Measurements from ENCODE around the gene ETHE1.

The ETHE1 gene

GRCh38 chr19:43570174-43570791 lies 43.3 kb upstream of the ETHE1 start:
- no peak for DNase-seq (ENCODE audit: low spot score)
- TF ChIP-seq, protein P1, sequence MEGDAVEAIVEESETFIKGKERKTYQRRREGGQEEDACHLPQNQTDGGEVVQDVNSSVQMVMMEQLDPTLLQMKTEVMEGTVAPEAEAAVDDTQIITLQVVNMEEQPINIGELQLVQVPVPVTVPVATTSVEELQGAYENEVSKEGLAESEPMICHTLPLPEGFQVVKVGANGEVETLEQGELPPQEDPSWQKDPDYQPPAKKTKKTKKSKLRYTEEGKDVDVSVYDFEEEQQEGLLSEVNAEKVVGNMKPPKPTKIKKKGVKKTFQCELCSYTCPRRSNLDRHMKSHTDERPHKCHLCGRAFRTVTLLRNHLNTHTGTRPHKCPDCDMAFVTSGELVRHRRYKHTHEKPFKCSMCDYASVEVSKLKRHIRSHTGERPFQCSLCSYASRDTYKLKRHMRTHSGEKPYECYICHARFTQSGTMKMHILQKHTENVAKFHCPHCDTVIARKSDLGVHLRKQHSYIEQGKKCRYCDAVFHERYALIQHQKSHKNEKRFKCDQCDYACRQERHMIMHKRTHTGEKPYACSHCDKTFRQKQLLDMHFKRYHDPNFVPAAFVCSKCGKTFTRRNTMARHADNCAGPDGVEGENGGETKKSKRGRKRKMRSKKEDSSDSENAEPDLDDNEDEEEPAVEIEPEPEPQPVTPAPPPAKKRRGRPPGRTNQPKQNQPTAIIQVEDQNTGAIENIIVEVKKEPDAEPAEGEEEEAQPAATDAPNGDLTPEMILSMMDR (IDR thresholded peaks at IDR 0.05; ENCODE audit: extremely low read depth, missing control alignments), result no peak

GRCh38 chr19:43569657-43570056 lies 42.7 kb upstream of the ETHE1 start:
- DNase-seq (ENCODE audit: low spot score), result no peak
- TF ChIP-seq, protein P1 (IDR thresholded peaks at IDR 0.05; ENCODE audit: extremely low read depth, missing control alignments), result no peak

DNA sequence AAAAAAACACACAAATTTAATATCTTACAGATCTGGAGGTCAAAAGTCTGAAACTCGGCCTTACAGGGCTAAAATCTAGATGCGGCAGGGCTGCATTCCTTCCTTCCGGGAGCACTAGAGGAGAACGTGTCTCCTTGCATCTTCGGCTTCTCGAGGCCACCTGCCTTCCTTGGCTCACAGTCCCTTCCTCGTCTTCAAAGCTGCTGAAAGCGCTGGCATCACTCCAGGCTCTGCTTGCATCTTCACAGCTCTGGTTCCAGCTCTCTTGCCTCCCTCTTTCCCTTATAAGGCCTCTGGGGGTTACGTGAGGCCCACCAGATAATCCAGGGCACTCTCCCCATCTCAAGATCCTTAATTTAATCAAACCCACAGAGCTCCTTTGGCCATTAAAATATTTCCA lies 37.8 kb upstream of the ETHE1 start:
- no peak for DNase-seq (ENCODE audit: low spot score)
- TF ChIP-seq, protein P1 (IDR thresholded peaks at IDR 0.05; ENCODE audit: extremely low read depth, missing control alignments), result no peak

GRCh38 chr19:43563816-43564457 lies 36.9 kb upstream of the ETHE1 start:
- TF ChIP-seq, protein P1 (IDR thresholded peaks at IDR 0.05; ENCODE audit: extremely low read depth, missing control alignments), result no peak
- DNase-seq (ENCODE audit: low spot score), result no peak

DNA sequence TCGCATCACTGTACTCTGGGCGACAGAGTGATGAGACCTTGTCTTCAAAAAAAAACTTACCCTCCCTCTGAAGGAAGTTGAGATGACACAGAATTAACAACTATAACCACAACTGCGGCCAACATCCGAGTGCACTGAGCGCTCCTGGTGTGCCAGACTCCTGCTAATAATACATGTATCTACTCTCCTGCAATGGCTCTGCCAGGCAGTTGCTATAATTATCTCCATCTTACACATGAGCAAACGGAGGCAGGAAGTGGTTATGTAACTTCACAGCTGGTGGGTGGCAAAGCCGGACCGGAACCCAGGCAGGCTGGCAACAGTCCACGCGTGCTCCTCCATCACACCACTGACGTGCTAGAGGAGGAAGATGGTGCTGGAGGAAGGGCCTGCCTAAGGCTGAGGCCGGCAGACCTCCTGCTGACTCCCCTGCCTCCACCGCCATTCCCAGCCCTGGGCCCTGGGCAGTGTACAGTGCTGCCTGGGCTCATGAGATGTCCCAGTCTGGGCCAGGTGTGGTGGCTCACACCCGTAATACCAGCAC lies 35.8 kb upstream of the ETHE1 start:
- no peak for DNase-seq (ENCODE audit: low spot score)
- TF ChIP-seq, protein P1 (IDR thresholded peaks at IDR 0.05; ENCODE audit: extremely low read depth, missing control alignments), result no peak

GRCh38 chr19:43562226-43562697 lies 35.3 kb upstream of the ETHE1 start:
- TF ChIP-seq, protein P1 (IDR thresholded peaks at IDR 0.05; ENCODE audit: extremely low read depth, missing control alignments), result no peak
- DNase-seq (ENCODE audit: low spot score), result no peak

All from GM20000 (cell line).